HepG2 (cell line): ENCODE results near the gene GPR162. TPM values are rescaled to one million over a fixed set of nuclear protein-coding genes. Genes with fewer than 3 reads are reported as not detected.

Source experiments
- ATF7-NPFF ChIP-seq: sonication (generic); formaldehyde crosslinking; IDR thresholded peaks from 2 replicates; pipeline ENCODE4 v1.8.1; 2023; ENCODE audit warnings: mild to moderate bottlenecking, low read depth, missing genetic modification reagents, moderate library complexity
- FOXK1 ChIP-seq: sonication (generic); formaldehyde crosslinking; IDR thresholded peaks from 2 replicates; pipeline ENCODE4 v1.4.0; 2020; ENCODE audit warnings: low read depth, missing genetic modification reagents, borderline replicate concordance
- GATA4 ChIP-seq: sonication (generic); IDR thresholded peaks from 2 replicates; pipeline ENCODE4 v1.6.1; 2016; ENCODE audit warnings: antibody characterized with exemption, low read depth, borderline replicate concordance
- HOXD1 ChIP-seq: sonication (generic); formaldehyde crosslinking; IDR thresholded peaks from 2 replicates; pipeline ENCODE4 v1.5.0; 2020; ENCODE audit warnings: missing genetic modification reagents
- NFYB ChIP-seq: sonication (generic); formaldehyde crosslinking; IDR thresholded peaks from 2 replicates; pipeline ENCODE4 v1.4.0; 2020; ENCODE audit warnings: missing genetic modification reagents
- REPIN1 ChIP-seq: sonication (generic); formaldehyde crosslinking; IDR thresholded peaks from 2 replicates; pipeline ENCODE4 v1.8.0; 2022; ENCODE audit warnings: missing genetic modification reagents, low read depth, mild to moderate bottlenecking, borderline replicate concordance
- RXRB ChIP-seq: IDR thresholded peaks from 2 replicates; pipeline ENCODE4 v1.6.1; 2016; ENCODE audit warnings: borderline replicate concordance, missing genetic modification reagents, missing compliant biosample characterization
- SAP130 ChIP-seq: IDR thresholded peaks from 2 replicates; pipeline ENCODE4 v1.6.1; 2016; ENCODE audit warnings: low read depth
- SMAD3 ChIP-seq: sonication (generic); formaldehyde crosslinking; IDR thresholded peaks from 2 replicates; pipeline ENCODE4 v1.4.0; 2020; ENCODE audit warnings: missing genetic modification reagents
- SSRP1 ChIP-seq: IDR thresholded peaks from 2 replicates; pipeline ENCODE4 v1.6.1; 2016; ENCODE audit warnings: control low read depth
- TAF1 ChIP-seq: sonication (generic); formaldehyde crosslinking; IDR thresholded peaks from 2 replicates; pipeline ENCODE4 v1.4.0; 2020; ENCODE audit warnings: missing genetic modification reagents
- ZFP36L1 ChIP-seq: sonication (generic); formaldehyde crosslinking; IDR thresholded peaks from 2 replicates; pipeline ENCODE4 v1.8.0; 2022; ENCODE audit warnings: mild to moderate bottlenecking, missing genetic modification reagents, moderate library complexity
- ZFY ChIP-seq: sonication (generic); formaldehyde crosslinking; IDR thresholded peaks from 2 replicates; pipeline ENCODE4 v1.4.0; 2020; ENCODE audit warnings: missing genetic modification reagents
- ZMYM4 ChIP-seq: sonication (generic); formaldehyde crosslinking; IDR thresholded peaks from 2 replicates; pipeline ENCODE4 v1.8.1; 2023; ENCODE audit warnings: mild to moderate bottlenecking, missing genetic modification reagents
- ZNF326 ChIP-seq: sonication (generic); formaldehyde crosslinking; IDR thresholded peaks from 2 replicates; pipeline ENCODE4 v1.4.0; 2020; ENCODE audit warnings: missing genetic modification reagents, borderline replicate concordance
- ZNF430 ChIP-seq: sonication (generic); formaldehyde crosslinking; IDR thresholded peaks from 2 replicates; pipeline ENCODE4 v1.9.0; 2021; ENCODE audit warnings: mild to moderate bottlenecking, missing genetic modification reagents
- ZNF557 ChIP-seq: sonication (generic); formaldehyde crosslinking; IDR thresholded peaks from 2 replicates; pipeline ENCODE4 v1.4.0; 2020; ENCODE audit warnings: missing genetic modification reagents
- polyA plus RNA-seq, 8 experiments: library from polyadenylated mRNA; depleted of rRNA in 3 of 8; stranded (reverse) in 7 of 8; unstranded in 1 of 8; fragments of >200 nt; fragmentation: Illumina TruSeq in 4 of 8; extraction: Trizol in 4 of 8; gene quantifications; 2 replicates each; pipeline versions ENCODE4 v1.2.1 to v1.2.3, GENCODE V29; 2011 to 2016; ENCODE audit warnings: low read depth in 4 of 8, missing spikeins in 1 of 8, mixed read lengths in 1 of 8; ENCODE audit not compliant: insufficient read depth in 1 of 8
- total RNA-seq, 5 experiments: library from RNA; depleted of rRNA; stranded (reverse); fragments of >200 nt; fragmentation: Illumina TruSeq; extraction: Trizol; gene quantifications; 2 replicates each; pipeline ENCODE4 v1.2.3, GENCODE V29; 2016; ENCODE audit warnings: low read depth in 1 of 5
- TF ChIP-seq, protein P1 (sequence below): sonication (generic); formaldehyde crosslinking; IDR thresholded peaks from 2 replicates; pipeline ENCODE4 v1.5.1; 2020; ENCODE audit warnings: mild to moderate bottlenecking, missing genetic modification reagents, moderate library complexity
- TF ChIP-seq, protein P2 (sequence below): sonication (generic); formaldehyde crosslinking; IDR thresholded peaks from 2 replicates; pipeline ENCODE4 v1.9.0; 2021; ENCODE audit warnings: missing genetic modification reagents, mild to moderate bottlenecking, borderline replicate concordance
- TF ChIP-seq, protein P3 (sequence below): sonication (generic); formaldehyde crosslinking; IDR thresholded peaks from 2 replicates; pipeline ENCODE4 v1.4.0; 2020; ENCODE audit warnings: low read depth, mild to moderate bottlenecking, missing genetic modification reagents

The GPR162 gene
- total and polyA plus RNA-seq, 2 of the 13 experiments (the other 11 are each of a cell fraction or from before 2014, with no cell fraction given): 0.08 TPM; not detected in 1

DNA sequence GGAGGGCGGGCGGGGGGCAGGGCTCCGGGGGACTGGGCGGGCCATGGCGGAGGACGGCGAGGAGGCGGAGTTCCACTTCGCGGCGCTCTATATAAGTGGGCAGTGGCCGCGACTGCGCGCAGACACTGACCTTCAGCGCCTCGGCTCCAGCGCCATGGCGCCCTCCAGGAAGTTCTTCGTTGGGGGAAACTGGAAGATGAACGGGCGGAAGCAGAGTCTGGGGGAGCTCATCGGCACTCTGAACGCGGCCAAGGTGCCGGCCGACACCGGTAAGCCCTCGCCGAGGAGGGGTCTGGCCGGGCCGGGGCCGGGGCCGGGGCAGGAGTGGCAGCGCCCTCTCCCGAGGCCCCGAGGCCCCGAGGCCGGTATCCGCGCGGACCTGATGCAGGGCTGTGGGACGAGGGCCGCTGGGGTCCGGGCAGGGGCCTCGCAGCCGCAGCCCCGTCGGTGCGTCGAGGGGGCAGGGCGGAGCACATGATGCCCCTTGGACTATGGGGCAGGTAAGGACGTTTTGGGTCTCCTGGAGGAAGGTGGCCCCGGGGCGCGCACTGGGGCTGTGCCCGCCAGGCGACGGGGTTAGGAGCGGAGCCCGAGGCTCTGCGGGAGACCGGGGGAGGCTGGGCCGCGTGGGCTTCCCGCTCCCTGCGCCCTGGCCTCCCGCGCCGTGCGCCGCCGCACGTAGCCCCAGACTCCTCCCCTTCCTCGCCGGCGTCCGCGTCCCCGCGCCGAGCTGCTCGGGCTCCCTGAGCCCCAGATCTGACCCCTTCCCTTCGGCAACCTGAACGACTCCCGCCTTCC is 46.0 kb downstream of the GPR162 start, which contains the start of gene TPI1 (continued):
- TF ChIP-seq, protein P1, sequence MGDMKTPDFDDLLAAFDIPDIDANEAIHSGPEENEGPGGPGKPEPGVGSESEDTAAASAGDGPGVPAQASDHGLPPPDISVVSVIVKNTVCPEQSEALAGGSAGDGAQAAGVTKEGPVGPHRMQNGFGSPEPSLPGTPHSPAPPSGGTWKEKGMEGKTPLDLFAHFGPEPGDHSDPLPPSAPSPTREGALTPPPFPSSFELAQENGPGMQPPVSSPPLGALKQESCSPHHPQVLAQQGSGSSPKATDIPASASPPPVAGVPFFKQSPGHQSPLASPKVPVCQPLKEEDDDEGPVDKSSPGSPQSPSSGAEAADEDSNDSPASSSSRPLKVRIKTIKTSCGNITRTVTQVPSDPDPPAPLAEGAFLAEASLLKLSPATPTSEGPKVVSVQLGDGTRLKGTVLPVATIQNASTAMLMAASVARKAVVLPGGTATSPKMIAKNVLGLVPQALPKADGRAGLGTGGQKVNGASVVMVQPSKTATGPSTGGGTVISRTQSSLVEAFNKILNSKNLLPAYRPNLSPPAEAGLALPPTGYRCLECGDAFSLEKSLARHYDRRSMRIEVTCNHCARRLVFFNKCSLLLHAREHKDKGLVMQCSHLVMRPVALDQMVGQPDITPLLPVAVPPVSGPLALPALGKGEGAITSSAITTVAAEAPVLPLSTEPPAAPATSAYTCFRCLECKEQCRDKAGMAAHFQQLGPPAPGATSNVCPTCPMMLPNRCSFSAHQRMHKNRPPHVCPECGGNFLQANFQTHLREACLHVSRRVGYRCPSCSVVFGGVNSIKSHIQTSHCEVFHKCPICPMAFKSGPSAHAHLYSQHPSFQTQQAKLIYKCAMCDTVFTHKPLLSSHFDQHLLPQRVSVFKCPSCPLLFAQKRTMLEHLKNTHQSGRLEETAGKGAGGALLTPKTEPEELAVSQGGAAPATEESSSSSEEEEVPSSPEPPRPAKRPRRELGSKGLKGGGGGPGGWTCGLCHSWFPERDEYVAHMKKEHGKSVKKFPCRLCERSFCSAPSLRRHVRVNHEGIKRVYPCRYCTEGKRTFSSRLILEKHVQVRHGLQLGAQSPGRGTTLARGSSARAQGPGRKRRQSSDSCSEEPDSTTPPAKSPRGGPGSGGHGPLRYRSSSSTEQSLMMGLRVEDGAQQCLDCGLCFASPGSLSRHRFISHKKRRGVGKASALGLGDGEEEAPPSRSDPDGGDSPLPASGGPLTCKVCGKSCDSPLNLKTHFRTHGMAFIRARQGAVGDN (CRISPR knock-in tag): peak; percentile 84
- peak; percentile 80; the same call in 1 of the 2 replicates for TF ChIP-seq GATA4
- no peak for TF ChIP-seq SSRP1 (CRISPR knock-in tag)
- TF ChIP-seq RXRB (CRISPR knock-in tag): peak; percentile 33; the same call in 1 of the 2 replicates
- no peak for TF ChIP-seq REPIN1 (CRISPR knock-in tag)
- TF ChIP-seq, protein P2, sequence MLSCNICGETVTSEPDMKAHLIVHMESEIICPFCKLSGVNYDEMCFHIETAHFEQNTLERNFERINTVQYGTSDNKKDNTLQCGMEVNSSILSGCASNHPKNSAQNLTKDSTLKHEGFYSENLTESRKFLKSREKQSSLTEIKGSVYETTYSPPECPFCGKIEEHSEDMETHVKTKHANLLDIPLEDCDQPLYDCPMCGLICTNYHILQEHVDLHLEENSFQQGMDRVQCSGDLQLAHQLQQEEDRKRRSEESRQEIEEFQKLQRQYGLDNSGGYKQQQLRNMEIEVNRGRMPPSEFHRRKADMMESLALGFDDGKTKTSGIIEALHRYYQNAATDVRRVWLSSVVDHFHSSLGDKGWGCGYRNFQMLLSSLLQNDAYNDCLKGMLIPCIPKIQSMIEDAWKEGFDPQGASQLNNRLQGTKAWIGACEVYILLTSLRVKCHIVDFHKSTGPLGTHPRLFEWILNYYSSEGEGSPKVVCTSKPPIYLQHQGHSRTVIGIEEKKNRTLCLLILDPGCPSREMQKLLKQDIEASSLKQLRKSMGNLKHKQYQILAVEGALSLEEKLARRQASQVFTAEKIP (CRISPR knock-in tag): no peak
- TF ChIP-seq TAF1 (CRISPR knock-in tag): peak; percentile 96
- peak; percentile 25; the same call in 1 of the 2 replicates for TF ChIP-seq FOXK1 (CRISPR knock-in tag)
- TF ChIP-seq ATF7-NPFF (CRISPR knock-in tag): peak; percentile 75
- peak; percentile 72 for TF ChIP-seq ZFY
- TF ChIP-seq ZFP36L1: 0 out of 2 replicates have a peak, but pooled peaks have one; percentile 40
- no peak for TF ChIP-seq ZNF326
- 0 out of 2 replicates have a peak, but pooled peaks have one; percentile 29 for TF ChIP-seq NFYB (CRISPR knock-in tag)
- TF ChIP-seq SMAD3 (CRISPR knock-in tag): 0 out of 2 replicates have a peak, but pooled peaks have one; percentile 54
- TF ChIP-seq ZMYM4 (CRISPR knock-in tag): peak; percentile 55; the same call in 1 of the 2 replicates
- peak; percentile 62 for TF ChIP-seq SAP130 (CRISPR knock-in tag)
- TF ChIP-seq ZNF557 (CRISPR knock-in tag): peak; percentile 81; the same call in 1 of the 2 replicates
- peak; percentile 64; the same call in 1 of the 2 replicates for TF ChIP-seq HOXD1 (CRISPR knock-in tag)
- TF ChIP-seq, protein P3, sequence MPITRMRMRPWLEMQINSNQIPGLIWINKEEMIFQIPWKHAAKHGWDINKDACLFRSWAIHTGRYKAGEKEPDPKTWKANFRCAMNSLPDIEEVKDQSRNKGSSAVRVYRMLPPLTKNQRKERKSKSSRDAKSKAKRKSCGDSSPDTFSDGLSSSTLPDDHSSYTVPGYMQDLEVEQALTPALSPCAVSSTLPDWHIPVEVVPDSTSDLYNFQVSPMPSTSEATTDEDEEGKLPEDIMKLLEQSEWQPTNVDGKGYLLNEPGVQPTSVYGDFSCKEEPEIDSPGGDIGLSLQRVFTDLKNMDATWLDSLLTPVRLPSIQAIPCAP: 0 out of 2 replicates have a peak, but pooled peaks have one; percentile 13
- TF ChIP-seq ZNF430 (CRISPR knock-in tag): peak; percentile 93; the same call in 1 of the 2 replicates
